Duodenal mucosa (tissue), 2 donors: ENCODE results near the gene DNAJC17.

Experiments
- H3K27ac ChIP-seq: one replicate; pipeline ENCODE4 v1.7.0; 2013; ENCODE audit warnings: low read depth, low read length
- H3K27me3 ChIP-seq, 2 donors: one replicate each; pipeline ENCODE4 v1.7.0; 2013; ENCODE audit warnings: low read length in 2 of 2, control low read depth in 1 of 2; ENCODE audit not compliant: insufficient read depth in 2 of 2, control insufficient read depth in 1 of 2
- H3K36me3 ChIP-seq, 2 donors: one replicate each; pipeline ENCODE4 v1.7.0; 2013; ENCODE audit warnings: low read length in 2 of 2, control low read depth in 1 of 2; ENCODE audit not compliant: insufficient read depth in 2 of 2, control insufficient read depth in 1 of 2
- H3K4me1 ChIP-seq, 2 donors: one replicate each; pipeline ENCODE4 v1.7.0; 2013; ENCODE audit warnings: low read length in 2 of 2, control low read depth in 1 of 2; ENCODE audit not compliant: insufficient read depth in 2 of 2, control insufficient read depth in 1 of 2
- H3K4me3 ChIP-seq, 2 donors: one replicate each; pipeline ENCODE4 v1.7.0; 2013; ENCODE audit warnings: low read length in 2 of 2, low read depth in 1 of 2
- H3K9ac ChIP-seq, 2 donors: one replicate each; pipeline ENCODE4 v1.7.0; 2013; ENCODE audit warnings: low read length in 2 of 2, low read depth in 1 of 2
- H3K9me3 ChIP-seq, 2 donors: one replicate each; pipeline ENCODE4 v1.7.0; 2013; ENCODE audit warnings: low read length in 2 of 2, control low read depth in 1 of 2; ENCODE audit not compliant: control insufficient read depth in 1 of 2

DNAJC17 gene

GRCh38 chr15:40768521-40769273, 38.6 kb downstream of the DNAJC17 start:
- no peaks in the 10 kb centered on the region for H3K27me3 ChIP-seq
- H3K27ac ChIP-seq: peak overlapping the region; percentile 70
- no peaks in the 10 kb centered on the region for H3K9me3 ChIP-seq
- H3K9ac ChIP-seq: peak overlapping the region; percentile 51 to 60
- peaks cover 6 to 28% of the 10 kb centered on the region in 2 donors for H3K36me3 ChIP-seq
- H3K4me3 ChIP-seq: peak overlapping the region; percentile 28 to 53
- H3K4me1 ChIP-seq: peaks cover 61 to 62% of the 10 kb centered on the region in 2 donors

- H3K36me3 ChIP-seq: peaks cover 0 to 26% of the 10 kb centered on the region in 2 donors
- H3K9ac ChIP-seq: peak overlapping the region in 1 of 2 donors; percentile 60
- no peak overlapping the region for H3K4me3 ChIP-seq
- no peaks in the 10 kb centered on the region for H3K27me3 ChIP-seq
- no peaks in the 10 kb centered on the region for H3K9me3 ChIP-seq
- H3K4me1 ChIP-seq: peaks cover 66 to 68% of the 10 kb centered on the region in 2 donors
- no peak overlapping the region for H3K27ac ChIP-seq
These were observed 39.3 kb downstream of the DNAJC17 start for GRCh38 chr15:40767838-40768500.

- Histone ChIP-seq H3K4me1 (peaks cover 67 to 73% of the 10 kb centered on the region in 2 donors), H3K9me3 (no peaks in the 10 kb centered on the region), H3K27ac (no peak overlapping the region), H3K27me3 (no peaks in the 10 kb centered on the region), H3K4me3 (no peak overlapping the region), H3K36me3 (peaks cover 0 to 24% of the 10 kb centered on the region in 2 donors), H3K9ac (peak overlapping the region in 1 of 2 donors; percentile 3)
These were observed 40.1 kb downstream of the DNAJC17 start for GRCh38 chr15:40766906-40767837.

GRCh38 chr15:40766194-40766815, 41.0 kb downstream of the DNAJC17 start:
- Histone ChIP-seq H3K9me3 (no peaks in the 10 kb centered on the region), H3K4me3 (no peak overlapping the region), H3K27ac (no peak overlapping the region), H3K9ac (no peak overlapping the region), H3K4me1 (peaks cover 67 to 73% of the 10 kb centered on the region in 2 donors), H3K27me3 (no peaks in the 10 kb centered on the region), H3K36me3 (peaks cover 0 to 17% of the 10 kb centered on the region in 2 donors)

- Histone ChIP-seq H3K27me3 (peaks cover 0 to 4% of the 10 kb centered on the region in 2 donors), H3K9ac (peak overlapping the region; percentile 76 to 79), H3K9me3 (no peaks in the 10 kb centered on the region), H3K4me1 (peaks cover 53 to 60% of the 10 kb centered on the region in 2 donors), H3K36me3 (peaks cover 0 to 17% of the 10 kb centered on the region in 2 donors), H3K27ac (peak overlapping the region; percentile 85), H3K4me3 (peak overlapping the region; percentile 79 to 81)
These were observed 42.6 kb downstream of the DNAJC17 start for GRCh38 chr15:40764629-40765103.

GRCh38 chr15:40763801-40764628, 43.3 kb downstream of the DNAJC17 start, which contains the start of gene GCHFR:
TSS of gene GCHFR (plus strand) at chr15:40764068. CDS start at chr15:40764181, 113 bp downstream.
- Histone ChIP-seq H3K4me1 (peaks cover 46 to 53% of the 10 kb centered on the region in 2 donors), H3K9me3 (no peaks in the 10 kb centered on the region), H3K9ac (peak within 1 kb of the TSS; percentile 76 to 79), H3K36me3 (peaks cover 0 to 17% of the 10 kb centered on the region in 2 donors), H3K27ac (peak within 1 kb of the TSS; percentile 85), H3K27me3 (peaks cover 0 to 4% of the 10 kb centered on the region in 2 donors), H3K4me3 (peak within 1 kb of the TSS; percentile 79 to 81)

GRCh38 chr15:40762919-40763800, 44.1 kb downstream of the DNAJC17 start:
- H3K9ac ChIP-seq: peak overlapping the region; percentile 76 to 79

GRCh38 chr15:40759961-40760360, 47.3 kb downstream of the DNAJC17 start:
- H3K4me3 ChIP-seq: no peak overlapping the region
- H3K36me3 ChIP-seq: no peaks in the 10 kb centered on the region
- peaks cover 12 to 27% of the 10 kb centered on the region in 2 donors for H3K4me1 ChIP-seq
- H3K9me3 ChIP-seq: no peaks in the 10 kb centered on the region
- no peak overlapping the region for H3K9ac ChIP-seq
- peaks cover 0 to 4% of the 10 kb centered on the region in 2 donors for H3K27me3 ChIP-seq
- no peak overlapping the region for H3K27ac ChIP-seq

More at GRCh38 chr15:40762919-40763800, 44.1 kb downstream of the DNAJC17 start:
- peaks cover 0 to 4% of the 10 kb centered on the region in 2 donors for H3K27me3 ChIP-seq
- H3K9me3 ChIP-seq: no peaks in the 10 kb centered on the region
- peak overlapping the region; percentile 85 for H3K27ac ChIP-seq
- H3K4me1 ChIP-seq: peaks cover 38 to 45% of the 10 kb centered on the region in 2 donors
- H3K4me3 ChIP-seq: peak overlapping the region; percentile 79 to 81
- peaks cover 0 to 17% of the 10 kb centered on the region in 2 donors for H3K36me3 ChIP-seq
